ENCODE data around the gene BHLHA15. TPM values are rescaled to one million over a fixed set of nuclear protein-coding genes. Genes with fewer than 3 reads are reported as not detected.

The BHLHA15 gene
- total RNA-seq, 6 donors from 2014 or later: 2.4 to 20.1 (median 3.5) TPM; not detected in 1

DNA sequence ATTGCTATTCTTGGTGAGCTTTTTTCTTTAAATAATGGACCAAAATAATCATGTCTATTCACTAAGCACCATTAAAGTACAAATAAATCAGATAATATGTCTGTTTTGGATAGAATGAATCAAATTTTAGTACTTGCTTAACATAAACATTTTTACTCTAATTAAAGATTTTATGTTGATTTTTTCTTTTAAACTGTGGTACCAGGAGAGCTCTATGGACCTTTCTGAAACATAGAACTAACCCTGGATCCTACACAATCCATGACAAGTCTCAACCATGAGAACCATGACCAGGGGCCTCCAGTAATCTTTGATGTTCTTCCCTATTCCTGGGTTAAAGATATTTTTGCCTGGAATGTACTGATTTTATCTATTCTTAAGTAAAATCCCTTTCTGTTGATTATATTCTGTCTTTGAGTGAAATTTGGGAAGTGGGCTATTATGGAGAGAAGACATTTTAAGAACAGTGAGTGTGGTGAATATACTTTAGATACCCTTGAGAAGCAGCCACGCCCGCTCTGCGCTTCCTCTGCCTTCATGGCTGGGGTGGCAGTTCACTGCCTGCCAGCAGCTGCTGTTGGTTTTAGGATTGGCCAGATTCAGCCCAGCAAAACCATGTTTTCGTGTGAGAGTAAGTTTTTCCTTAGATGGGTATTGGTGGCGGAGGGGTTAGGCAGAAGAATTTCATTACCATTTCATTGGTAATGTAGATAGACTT is 42.2 kb upstream of the BHLHA15 start:
- no peak for TF ChIP-seq EP300 (IDR thresholded peaks at IDR 0.05)
- peak in 1 of 6 experiments; percentile 3 for TF ChIP-seq CTCF (IDR thresholded peaks at IDR 0.05)
- no peak overlapping the region for H3K4me3 ChIP-seq
- no peaks in the 10 kb centered on the region for H3K27me3 ChIP-seq
- H3K4me1 ChIP-seq: peaks cover 0 to 8% (median 6%) of the 10 kb centered on the region in 4 donors
- whole genome bisulfite sequencing, 2 donors: 85 to 89% methylated on average over 5 of the region's 5 CpGs
- no peak for ATAC-seq (ENCODE audit: low FRiP score in 2 of 2)
- H3K36me3 ChIP-seq: peaks cover 0 to 23% (median 7%) of the 10 kb centered on the region in 4 donors
- H3K9me3 ChIP-seq: no peaks in the 10 kb centered on the region
- DNase-seq: peak in 1 of 2 donors; percentile 26
- no peak overlapping the region for H3K27ac ChIP-seq

DNA sequence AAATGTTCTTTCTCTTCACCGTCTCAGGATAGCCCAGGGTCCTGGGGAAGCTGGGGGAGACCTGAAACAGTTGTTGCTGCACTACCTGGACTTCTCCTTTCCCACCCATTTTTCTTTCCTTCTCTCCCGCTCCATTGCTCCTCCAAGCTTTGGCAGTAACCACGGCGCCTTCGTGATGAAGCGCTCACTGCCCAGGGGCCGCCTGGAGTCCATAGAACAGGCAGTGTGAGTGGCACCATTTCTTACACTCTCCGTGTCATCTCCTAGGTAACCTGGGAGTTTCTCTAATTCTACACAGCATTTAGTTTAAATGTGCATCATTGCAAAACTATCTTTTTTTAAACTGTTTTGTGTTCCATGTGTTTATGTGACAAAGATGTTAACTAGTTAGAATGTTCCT is 40.3 kb upstream of the BHLHA15 start:
- Histone ChIP-seq H3K27me3 (no peaks in the 10 kb centered on the region), H3K4me3 (no peak overlapping the region), H3K27ac (no peak overlapping the region), H3K36me3 (peaks cover 0 to 34% (median 7%) of the 10 kb centered on the region in 4 donors), H3K4me1 (peaks cover 0 to 10% (median under 1%) of the 10 kb centered on the region in 4 donors), H3K9me3 (no peaks in the 10 kb centered on the region)
- TF ChIP-seq POLR2A (IDR thresholded peaks at IDR 0.05): no peak
- TF ChIP-seq CTCF (IDR thresholded peaks at IDR 0.05): no peak
- TF ChIP-seq POLR2AphosphoS5 (IDR thresholded peaks at IDR 0.05): no peak
- no peak for TF ChIP-seq EP300 (IDR thresholded peaks at IDR 0.05)
- WGBS, 2 donors: 90 to 91% methylated on average over 8 of the region's 8 CpGs
- no peak for ATAC-seq (ENCODE audit: low FRiP score in 2 of 2)
- no peak for DNase-seq

DNA sequence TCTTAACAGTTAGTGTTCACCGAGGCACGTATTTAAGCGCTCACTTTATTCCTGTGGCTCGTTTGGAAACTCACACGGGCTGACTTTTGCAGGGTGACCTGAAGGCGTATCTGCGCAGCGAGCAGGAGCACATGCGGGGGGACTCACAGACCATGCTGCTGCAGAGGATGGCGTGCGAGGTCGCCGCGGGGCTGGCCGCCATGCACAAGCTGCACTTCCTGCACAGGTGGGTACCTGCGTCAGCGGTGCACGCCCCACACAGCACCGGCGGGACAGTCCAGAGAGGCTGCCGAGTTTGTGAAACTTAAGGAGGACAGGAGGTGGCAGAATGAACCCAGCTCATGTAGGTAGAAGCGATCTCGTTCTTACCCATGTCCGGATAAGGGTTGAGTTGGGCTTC is 39.8 kb upstream of the BHLHA15 start:
- no peaks in the 10 kb centered on the region for H3K9me3 ChIP-seq
- H3K27ac ChIP-seq: no peak overlapping the region
- peaks cover 0 to 36% (median 7%) of the 10 kb centered on the region in 4 donors for H3K36me3 ChIP-seq
- TF ChIP-seq POLR2AphosphoS5 (IDR thresholded peaks at IDR 0.05): no peak
- TF ChIP-seq POLR2A (IDR thresholded peaks at IDR 0.05): no peak
- TF ChIP-seq EP300 (IDR thresholded peaks at IDR 0.05): no peak
- TF ChIP-seq CTCF (IDR thresholded peaks at IDR 0.05): no peak
- DNase-seq (peak in 1 of 2 donors; percentile 80), ATAC-seq (ENCODE audit: low FRiP score in 2 of 2) (no peak)
- H3K4me1 ChIP-seq: peaks cover 0 to 10% (median 0%) of the 10 kb centered on the region in 4 donors
- no peaks in the 10 kb centered on the region for H3K27me3 ChIP-seq
- no peak overlapping the region for H3K4me3 ChIP-seq
- 95% methylated on average over 22 to 24 of the region's 24 CpGs for WGBS, 2 donors

GRCh38 chr7:98174334-98175259 is 36.6 kb upstream of the BHLHA15 start:
- peaks cover 0 to 45% (median 7%) of the 10 kb centered on the region in 4 donors for H3K36me3 ChIP-seq
- 83 to 88% methylated on average over 16 to 20 of the region's 20 CpGs for WGBS, 2 donors
- DNase-seq: peak in 1 of 2 donors; percentile 73
- peaks cover 0 to 24% (median 8%) of the 10 kb centered on the region in 4 donors for H3K4me1 ChIP-seq
- no peaks in the 10 kb centered on the region for H3K27me3 ChIP-seq
- H3K4me3 ChIP-seq: no peak overlapping the region
- H3K9me3 ChIP-seq: no peaks in the 10 kb centered on the region
- TF ChIP-seq CTCF (IDR thresholded peaks at IDR 0.05) (no peak), POLR2AphosphoS5 (IDR thresholded peaks at IDR 0.05) (peak in 1 of 2 donors; percentile 70), EP300 (IDR thresholded peaks at IDR 0.05) (peak in 1 of 4 donors; percentile 45)
- H3K27ac ChIP-seq: peak overlapping the region in 1 of 4 donors; percentile 65
- peak in 1 of 2 donors; percentile 22 for ATAC-seq (ENCODE audit: low FRiP score in 2 of 2)
